Measurements from ENCODE around the gene TSLP. TPM values are rescaled to one million over a fixed set of nuclear protein-coding genes. Genes with fewer than 3 reads are reported as not detected.
A peak's percentile ranks its signal among the peaks of the same experiment; 100 is the strongest.

The TSLP gene
- total RNA-seq, 1 donor from 2014 or later: not detected

DNA sequence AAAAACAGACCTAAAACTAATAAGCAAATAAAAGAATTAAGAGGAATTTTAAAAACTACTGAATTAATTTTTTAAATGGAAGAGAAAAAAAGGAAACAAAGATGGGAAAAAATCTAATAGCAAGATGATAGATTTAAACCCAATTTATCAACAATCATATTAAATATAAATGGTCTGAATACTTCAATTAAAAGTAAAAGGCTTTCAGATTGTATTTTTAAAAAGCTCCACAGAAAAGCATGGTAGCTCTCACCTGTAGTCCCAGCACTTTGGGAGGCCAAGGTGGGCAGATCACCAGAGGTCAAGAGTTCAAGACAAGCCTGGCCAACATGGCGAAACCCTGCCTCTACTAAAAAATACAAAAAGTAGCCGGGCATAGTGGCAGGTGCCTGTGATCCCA, 11.3 kb upstream of the TSLP start:
- Mint-ChIP-seq H3K4me3 (ENCODE audit: low read depth) (no peak overlapping the region), H3K36me3 (ENCODE audit: insufficient read depth) (no peaks in the 10 kb centered on the region), H3K4me1 (ENCODE audit: low read depth) (no peaks in the 10 kb centered on the region), H3K27me3 (peaks cover 12% of the 10 kb centered on the region), H3K27ac (no peak overlapping the region), H3K9me3 (ENCODE audit: low read depth) (peaks cover 4% of the 10 kb centered on the region)
- DNase-seq (ENCODE audit: low spot score, unreplicated experiment): no peak
- TF ChIP-seq, protein P1, sequence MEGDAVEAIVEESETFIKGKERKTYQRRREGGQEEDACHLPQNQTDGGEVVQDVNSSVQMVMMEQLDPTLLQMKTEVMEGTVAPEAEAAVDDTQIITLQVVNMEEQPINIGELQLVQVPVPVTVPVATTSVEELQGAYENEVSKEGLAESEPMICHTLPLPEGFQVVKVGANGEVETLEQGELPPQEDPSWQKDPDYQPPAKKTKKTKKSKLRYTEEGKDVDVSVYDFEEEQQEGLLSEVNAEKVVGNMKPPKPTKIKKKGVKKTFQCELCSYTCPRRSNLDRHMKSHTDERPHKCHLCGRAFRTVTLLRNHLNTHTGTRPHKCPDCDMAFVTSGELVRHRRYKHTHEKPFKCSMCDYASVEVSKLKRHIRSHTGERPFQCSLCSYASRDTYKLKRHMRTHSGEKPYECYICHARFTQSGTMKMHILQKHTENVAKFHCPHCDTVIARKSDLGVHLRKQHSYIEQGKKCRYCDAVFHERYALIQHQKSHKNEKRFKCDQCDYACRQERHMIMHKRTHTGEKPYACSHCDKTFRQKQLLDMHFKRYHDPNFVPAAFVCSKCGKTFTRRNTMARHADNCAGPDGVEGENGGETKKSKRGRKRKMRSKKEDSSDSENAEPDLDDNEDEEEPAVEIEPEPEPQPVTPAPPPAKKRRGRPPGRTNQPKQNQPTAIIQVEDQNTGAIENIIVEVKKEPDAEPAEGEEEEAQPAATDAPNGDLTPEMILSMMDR (IDR thresholded peaks at IDR 0.05; ENCODE audit: unreplicated experiment): no peak

DNA sequence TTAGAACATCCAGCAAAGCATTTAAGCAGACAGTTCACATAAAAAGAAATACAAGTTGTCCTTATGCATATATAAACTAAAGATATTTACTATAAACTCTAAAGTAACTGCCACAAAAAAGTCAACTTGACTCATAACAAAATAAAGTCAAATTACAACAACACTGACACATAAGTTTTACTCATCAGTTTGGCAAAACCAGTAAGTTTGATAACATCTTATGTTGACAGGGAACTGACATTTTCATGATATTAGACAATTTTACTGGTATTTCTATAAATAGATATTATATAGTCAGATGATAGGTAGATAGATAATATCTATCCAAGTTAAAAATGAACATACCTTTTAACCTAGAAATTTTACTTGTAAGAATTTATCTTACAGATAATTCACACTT, 9.9 kb upstream of the TSLP start:
- Mint-ChIP-seq H3K4me1 (ENCODE audit: low read depth) (no peaks in the 10 kb centered on the region), H3K27me3 (peaks cover 24% of the 10 kb centered on the region), H3K27ac (no peak overlapping the region), H3K9me3 (ENCODE audit: low read depth) (no peaks in the 10 kb centered on the region), H3K36me3 (ENCODE audit: insufficient read depth) (no peaks in the 10 kb centered on the region), H3K4me3 (ENCODE audit: low read depth) (no peak overlapping the region)
- TF ChIP-seq, protein P1 (IDR thresholded peaks at IDR 0.05; ENCODE audit: unreplicated experiment): no peak
- no peak for DNase-seq (ENCODE audit: low spot score, unreplicated experiment)

DNA sequence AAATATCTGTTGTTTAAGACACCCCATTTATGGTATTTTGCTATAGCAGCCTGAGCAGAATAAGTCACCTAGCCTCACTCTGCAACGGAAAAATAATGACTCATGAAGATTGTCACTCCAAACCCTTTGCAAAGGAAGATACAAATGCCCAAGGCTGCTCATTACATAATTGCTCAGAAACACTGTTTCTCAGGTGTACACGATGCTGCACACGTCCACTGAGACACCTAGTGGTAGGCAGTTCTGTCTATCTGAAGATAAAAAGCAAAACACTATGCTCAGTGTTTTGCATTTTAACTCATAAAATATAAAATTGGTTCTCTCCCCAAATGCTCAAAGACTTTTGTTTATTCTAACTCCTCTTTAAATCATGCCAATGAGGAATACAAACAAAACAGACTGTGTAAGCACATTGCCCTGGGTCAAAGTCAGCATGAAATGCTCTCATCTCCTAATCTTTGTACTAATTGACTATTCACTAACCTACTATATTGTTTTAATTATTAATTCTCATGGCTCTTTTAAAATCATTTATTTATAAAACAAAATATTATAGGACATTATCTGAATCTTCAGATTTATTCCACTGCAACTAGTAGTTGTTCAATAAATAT, 7.7 kb upstream of the TSLP start:
- no peaks in the 10 kb centered on the region for H3K36me3 Mint-ChIP-seq (ENCODE audit: insufficient read depth)
- peaks cover 40% of the 10 kb centered on the region for H3K27me3 Mint-ChIP-seq
- no peak overlapping the region for H3K27ac Mint-ChIP-seq
- no peaks in the 10 kb centered on the region for H3K4me1 Mint-ChIP-seq (ENCODE audit: low read depth)
- no peak overlapping the region for H3K4me3 Mint-ChIP-seq (ENCODE audit: low read depth)
- no peaks in the 10 kb centered on the region for H3K9me3 Mint-ChIP-seq (ENCODE audit: low read depth)
- DNase-seq (ENCODE audit: low spot score, unreplicated experiment): no peak
- TF ChIP-seq, protein P1 (IDR thresholded peaks at IDR 0.05; ENCODE audit: unreplicated experiment): peak; percentile 62

DNA sequence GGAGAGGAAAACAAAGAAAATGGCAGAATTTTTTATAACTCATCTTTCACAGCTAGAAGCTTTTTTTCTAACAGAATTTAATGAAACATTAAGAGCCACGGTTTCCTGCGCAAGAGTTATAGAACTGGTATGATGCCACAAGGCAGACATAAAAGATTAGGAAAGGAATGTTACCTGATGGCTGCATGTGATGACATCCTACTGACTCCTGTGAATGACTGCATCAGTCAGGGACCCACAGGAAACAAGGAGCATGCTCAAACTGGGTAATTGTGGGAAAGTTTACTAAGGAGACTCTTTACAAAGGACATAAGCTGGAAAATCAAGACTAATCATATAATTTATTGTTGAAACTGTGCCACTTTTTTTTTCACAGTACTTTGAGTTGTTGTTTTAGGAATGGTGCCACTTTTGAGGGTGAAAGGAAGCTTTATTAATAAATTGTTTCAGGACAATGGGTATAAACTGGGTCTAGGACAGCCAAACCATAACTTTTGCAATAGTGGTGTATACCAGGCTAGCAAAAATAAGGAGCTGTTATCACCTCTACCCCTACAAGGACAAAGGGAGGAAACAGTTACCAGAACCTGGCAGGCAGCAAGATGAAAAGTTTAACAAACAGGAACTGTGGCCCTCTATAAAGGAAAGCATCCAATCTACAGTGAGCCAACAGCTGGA, 5.1 kb upstream of the TSLP start:
- Mint-ChIP-seq H3K4me3 (ENCODE audit: low read depth) (no peak overlapping the region), H3K9me3 (ENCODE audit: low read depth) (no peaks in the 10 kb centered on the region), H3K27ac (no peak overlapping the region), H3K36me3 (ENCODE audit: insufficient read depth) (no peaks in the 10 kb centered on the region), H3K27me3 (peaks cover 65% of the 10 kb centered on the region), H3K4me1 (ENCODE audit: low read depth) (peaks cover 2% of the 10 kb centered on the region)
- TF ChIP-seq, protein P1 (IDR thresholded peaks at IDR 0.05; ENCODE audit: unreplicated experiment): no peak
- no peak for DNase-seq (ENCODE audit: low spot score, unreplicated experiment)

DNA sequence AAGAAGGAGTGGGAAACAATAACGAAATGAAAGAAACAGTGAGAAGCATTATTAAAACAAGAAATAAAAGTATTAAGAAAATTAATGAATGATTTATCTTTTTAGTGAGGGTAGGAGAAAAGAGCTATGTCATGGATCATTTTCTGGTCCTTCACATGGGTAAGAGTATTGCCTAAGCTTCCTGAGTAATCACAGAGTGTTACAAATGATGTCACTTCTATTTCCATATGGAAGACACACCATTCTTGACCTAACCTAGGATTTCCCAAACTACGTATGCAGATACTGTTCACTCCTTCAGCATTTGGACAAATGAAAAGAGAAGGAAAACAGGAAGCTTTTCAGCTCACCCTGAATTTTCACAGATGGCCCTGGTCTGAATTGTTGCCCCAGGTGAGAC, 3.3 kb upstream of the TSLP start:
- Mint-ChIP-seq H3K27ac (no peak overlapping the region), H3K27me3 (peaks cover 83% of the 10 kb centered on the region), H3K4me3 (ENCODE audit: low read depth) (no peak overlapping the region), H3K4me1 (ENCODE audit: low read depth) (peaks cover 3% of the 10 kb centered on the region), H3K9me3 (ENCODE audit: low read depth) (no peaks in the 10 kb centered on the region), H3K36me3 (ENCODE audit: insufficient read depth) (no peaks in the 10 kb centered on the region)
- TF ChIP-seq, protein P1 (IDR thresholded peaks at IDR 0.05; ENCODE audit: unreplicated experiment): no peak
- no peak for DNase-seq (ENCODE audit: low spot score, unreplicated experiment)
